GM18858 (cell line): Measurements from ENCODE around the gene DACT2.
"Not testable (repeated sequence)": the region's sequence is repeated elsewhere in the genome, so short reads cannot be mapped to it uniquely, and the experiment has no call there.

ENCODE experiments used
- ATAC-seq: cut with Tn5 transposase; IDR thresholded peaks from one replicate; pipeline ENCODE4 v1.9.1; 2021; ENCODE audit not compliant: unreplicated experiment

Gene DACT2

DNA sequence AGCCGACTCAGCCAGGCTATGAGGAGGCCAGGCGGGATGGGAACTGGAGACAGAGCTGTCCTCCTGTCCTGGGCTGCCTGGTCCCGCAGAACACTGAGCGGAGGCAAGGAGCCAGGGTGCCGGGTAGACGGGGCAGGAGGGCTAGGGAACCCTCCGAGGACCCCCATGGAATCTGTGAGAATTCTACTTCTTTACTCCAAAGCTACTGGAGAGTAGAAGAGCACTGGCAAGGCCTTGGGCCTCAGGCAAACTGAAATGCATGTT is 14.9 kb downstream of the DACT2 start:
- no peak for ATAC-seq

DNA sequence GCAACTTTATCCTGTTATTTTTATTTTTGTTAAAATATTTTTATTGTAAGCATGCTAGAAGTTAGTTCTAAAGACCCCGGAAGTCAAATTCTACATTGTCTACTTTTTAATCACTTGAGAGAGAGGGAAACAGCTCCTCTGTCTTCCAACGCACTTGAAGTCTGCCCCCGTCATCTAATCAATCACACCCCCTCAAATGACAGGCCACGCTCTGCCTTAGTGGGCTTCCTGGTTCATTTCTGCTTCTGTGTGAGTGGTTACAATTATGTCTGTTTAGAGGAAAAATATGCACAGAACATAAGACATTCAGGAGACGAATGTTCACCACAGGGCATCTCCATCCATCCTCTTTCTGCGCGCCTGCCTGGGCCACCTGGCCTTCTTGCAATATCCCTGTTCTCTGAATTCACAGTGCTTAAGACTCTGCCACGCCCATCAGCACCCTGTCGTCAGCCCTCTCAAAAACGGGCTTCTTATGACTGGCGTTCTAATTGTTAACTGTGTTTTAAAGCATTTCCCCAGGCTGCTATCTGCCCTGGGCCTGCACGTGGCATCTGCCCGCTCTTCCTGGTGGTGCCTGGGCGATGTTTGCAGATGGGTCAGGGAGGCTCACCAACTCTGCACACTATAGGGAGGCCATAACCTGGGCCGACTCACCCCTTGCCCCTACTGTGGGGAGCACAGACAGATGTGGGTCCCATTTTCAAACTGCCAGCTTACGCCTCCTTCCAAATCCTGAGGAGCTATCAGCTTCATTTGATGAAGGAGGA is 15.4 kb downstream of the DACT2 start:
- ATAC-seq: no peak

DNA sequence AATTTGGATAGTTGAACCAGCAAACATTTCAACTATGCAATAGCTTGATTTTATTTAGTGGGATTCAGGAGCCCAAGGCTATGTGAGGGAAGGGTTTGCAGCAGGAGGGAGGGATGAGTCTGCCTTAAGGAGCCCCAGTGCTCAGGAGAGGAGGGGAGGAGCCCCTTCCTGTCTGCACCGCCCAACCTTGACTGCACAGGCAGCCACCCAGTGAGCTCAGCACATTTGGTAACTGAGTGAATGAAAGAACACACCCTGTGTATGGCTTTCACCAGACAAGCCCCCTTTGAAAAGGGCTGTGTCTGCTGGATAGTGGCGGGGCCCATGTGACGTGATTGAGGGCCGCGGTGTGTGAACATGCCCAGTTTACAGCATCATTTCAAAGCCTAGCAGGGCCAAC is 17.0 kb downstream of the DACT2 start:
- ATAC-seq: no peak

DNA sequence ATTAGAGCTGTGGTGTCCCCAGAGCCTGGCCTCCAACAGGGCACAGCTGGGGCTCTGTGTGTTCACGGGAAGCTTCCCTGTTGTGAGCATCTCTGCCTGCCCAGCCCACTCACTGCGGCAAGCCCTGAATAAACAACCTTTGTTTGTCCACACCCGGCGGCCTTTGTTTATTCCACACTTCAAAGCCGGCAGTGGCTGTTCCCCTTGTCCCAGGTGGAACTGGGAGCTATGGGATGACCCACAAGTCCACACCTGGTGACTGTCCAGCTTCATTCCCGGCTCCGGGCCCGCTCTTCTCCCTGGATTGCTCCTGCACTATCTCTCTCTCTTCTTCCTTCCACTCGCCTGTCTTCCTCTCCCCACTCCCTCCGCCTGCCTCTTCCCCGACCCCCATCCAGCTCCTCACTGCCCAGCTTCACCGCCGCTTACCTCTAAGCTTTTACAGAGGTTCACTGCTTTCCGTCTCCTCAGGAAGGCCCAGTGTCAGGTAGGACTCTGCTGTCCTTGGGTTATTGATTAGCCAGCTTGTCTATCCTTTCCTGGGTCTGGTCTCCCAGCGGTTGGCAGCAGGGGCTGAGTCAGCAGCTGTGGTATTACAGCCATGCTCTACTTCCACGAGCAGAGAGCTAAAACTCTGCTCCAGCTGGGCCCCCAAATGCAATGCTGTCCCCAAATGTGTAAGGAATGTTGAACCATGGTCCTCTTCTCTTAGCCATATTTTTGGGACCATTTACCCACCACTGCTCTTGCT is 17.8 kb downstream of the DACT2 start:
- no peak for ATAC-seq

DNA sequence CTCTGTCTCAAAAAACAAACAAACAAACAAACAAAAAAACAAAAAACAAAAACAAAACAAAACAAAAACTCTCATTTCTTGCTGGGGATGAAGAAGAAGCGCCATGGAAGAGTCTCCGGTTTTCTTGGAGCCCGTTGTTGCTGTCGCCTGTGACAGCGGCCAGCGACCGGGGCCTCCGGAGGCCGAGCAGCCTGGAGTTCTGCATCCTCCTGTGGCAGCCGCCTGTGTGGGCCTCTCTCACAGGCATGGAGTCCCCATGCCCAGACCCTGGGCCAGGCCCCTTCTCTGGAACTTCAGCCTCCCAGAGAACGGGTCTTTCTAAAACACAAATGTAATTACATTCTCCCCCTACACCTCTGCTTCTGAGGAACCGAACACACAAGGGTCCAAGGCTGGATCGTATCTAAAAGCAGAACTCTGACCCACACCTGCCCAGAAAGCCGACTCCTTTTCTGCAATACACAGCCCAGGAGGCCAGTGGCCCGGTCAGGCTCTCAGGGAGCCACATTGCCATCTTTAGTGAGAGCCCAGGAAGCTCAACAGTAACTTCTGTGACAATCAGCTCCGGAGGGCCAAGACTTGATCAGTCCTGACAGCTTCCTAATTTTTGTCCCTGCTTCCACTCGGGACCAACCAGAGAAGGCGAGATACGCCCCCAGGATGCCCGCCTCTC is 18.5 kb downstream of the DACT2 start:
- no peak for ATAC-seq

DNA sequence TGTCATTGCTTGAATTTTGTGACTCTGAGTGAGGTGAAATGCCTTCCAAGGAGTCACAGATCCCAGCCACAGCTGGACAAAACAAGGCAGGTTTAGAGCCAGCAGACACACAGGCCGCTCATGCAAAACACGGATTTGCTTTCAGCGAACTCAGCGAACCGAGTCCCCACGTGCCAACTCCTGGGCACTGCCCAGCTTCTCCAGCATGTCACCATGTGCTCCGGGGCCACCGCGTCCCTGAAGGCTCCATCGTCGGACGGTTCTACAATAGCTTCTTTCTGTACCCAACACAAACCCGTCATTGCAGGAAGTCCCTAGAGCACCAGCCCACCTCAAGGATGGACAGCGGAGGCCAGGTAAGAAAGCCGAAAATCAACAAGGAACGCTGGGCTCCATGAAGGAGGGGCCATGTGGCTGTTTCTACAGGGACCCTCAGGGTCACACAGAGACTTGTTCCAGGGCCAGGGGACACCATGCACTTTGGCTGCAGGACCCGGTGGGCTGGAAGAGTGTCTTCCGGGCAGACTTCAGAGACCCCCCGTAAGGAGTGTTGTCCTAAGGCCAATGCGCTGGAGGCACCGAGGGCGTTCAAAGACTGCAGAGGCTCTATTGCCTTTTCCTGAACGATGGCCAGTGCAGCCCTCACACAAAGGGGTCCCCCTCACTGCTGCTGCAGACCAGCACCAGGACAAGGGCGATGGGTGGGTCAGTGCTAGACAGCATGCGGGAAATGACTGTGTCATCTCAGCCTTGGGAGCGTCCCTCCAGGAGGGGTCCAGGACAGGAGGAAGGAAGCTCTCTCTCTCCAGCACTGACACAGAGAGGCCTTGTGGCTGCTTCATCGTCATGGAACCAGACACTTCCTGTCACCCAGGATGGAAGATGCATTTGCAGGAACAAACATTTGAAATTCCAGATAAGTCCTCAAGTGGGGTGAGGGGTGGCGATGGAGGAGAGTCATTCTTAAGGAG is 19.8 kb downstream of the DACT2 start:
- ATAC-seq: no peak

DNA sequence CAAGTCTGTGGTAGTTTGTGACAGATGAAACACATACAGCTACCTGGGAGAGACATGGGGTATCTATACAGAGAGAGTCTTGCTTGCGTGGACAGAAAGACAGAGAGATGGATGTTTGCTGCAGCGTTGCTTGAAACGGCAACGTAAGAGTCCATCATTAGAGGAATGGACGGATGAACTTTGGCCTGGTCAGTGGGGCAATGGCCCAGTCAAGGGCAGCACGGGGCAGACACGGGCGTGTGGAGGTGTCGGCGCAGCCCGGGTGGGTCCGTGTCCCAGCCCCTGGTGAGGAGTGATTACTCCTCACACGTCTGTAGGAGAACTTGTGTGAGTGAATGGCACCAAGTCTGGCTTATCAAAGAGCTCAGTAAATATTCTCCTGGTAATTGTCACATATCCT is 21.9 kb downstream of the DACT2 start:
- no peak for ATAC-seq

DNA sequence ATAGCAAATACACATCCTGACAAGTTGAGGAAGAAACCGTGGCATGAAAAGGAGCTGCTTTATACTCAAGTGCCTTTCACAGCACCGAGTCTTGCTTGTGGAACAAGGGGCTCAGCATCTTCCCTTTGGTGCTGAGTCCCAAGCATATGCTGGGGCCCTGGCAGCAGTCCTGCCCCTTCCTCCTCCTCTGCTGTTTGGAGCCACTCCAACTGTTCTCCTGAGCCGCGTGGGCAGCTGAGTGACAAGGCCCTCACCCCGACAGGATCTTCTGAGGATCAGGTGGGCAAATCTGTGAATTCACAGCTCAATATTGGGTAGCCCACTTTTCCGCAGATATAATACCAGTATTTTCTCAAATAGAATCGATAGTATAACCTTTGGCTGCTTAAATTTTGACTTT is 24.7 kb downstream of the DACT2 start:
- no peak for ATAC-seq

DNA sequence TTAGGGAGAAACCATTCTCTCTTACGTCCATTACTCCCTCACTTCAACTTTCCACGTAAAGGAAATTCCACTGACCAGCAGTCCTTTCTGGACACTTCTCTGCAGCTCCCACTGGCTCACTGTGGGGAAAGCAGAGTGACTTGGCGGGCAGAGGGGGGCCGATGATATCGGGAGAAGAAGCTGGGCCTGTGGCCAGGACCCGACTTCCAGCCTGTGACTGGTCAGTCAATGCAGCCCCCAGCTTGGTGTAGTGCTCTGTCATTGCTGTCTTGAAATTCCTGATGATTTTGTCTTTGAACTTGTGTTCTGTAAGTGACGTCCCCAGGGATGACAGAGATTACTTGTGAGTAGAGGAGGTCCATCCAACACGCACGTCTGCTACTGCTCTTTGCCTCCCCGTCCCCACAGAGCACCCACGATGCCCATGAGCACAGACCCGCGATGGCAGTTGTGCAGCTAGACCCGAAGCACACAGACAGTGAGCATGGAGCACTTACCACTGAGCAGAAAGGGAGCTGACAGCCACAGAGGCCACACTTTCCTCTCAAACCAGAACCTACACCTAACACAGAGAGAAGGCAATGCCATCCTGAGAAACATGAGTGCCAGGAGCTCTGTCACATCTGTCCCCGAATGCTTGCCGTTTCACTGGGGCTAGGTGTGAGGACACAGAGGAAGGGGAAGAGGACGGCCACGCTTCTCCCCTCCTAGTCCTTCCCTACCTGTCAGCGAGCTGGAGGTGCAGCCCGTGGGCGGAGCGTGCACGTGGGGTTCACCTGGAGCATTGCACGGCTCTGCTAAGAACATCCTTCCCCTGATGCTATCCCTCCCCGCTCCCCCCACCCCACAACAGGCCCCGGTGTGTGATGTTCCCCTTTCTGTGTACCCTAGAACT is 25.7 kb downstream of the DACT2 start:
- no peak for ATAC-seq

DNA sequence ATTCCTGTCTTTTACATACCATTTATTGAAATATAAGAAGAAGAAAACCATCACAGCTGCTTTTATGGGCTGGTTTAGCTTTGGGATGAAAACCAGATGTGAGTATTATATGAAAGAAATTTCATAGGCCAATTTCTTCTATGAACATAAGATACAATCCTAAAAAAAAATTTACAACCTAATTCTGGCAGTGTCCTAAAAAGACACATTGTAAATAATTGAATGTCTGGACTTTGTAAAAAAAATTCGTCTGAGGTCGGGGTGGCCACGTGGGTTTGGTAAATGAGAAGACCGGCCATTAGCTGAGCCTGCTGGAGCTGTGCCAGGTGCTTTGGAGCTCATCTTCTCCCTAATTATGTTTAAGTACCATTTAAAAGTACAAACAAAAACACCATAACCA is 26.8 kb downstream of the DACT2 start:
- no peak for ATAC-seq

DNA sequence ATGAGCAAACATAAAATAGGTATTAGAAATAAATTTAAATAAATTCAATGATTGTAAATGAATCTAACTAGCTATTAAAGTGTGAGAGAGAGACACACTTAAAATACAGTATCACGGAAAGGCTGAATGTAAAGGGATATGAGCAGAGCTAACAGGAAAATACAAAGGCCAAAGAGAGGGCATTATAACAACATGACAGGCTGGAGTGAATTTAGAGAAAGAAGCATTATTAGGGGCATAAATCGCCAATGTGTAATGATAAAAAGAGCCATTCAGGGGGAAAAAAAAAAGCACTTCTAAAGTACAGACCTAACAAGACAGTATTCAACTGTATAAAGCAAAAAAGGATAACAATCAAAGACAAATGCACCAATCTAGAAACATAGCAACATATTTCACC is 28.1 kb downstream of the DACT2 start:
- ATAC-seq: no peak

DNA sequence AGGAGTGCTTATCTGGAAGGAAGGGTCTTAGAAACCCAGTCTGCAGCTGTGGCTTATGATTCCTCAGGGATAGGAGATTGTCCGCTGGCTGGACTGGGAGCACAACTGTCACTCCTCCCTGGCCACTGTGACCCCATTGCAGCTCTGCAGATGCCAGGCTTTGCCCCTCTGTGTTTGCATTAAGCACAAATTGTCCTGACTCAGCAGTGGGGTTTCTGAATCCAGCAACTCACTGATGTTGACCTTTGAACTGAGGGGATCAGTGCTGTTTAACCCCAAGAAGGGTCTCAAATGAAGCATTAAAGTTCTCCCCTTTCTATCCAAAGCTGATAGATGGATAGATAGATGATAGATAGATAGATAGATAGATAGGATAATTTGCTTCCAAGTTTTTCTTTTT is 29.5 kb downstream of the DACT2 start:
- ATAC-seq: no peak

DNA sequence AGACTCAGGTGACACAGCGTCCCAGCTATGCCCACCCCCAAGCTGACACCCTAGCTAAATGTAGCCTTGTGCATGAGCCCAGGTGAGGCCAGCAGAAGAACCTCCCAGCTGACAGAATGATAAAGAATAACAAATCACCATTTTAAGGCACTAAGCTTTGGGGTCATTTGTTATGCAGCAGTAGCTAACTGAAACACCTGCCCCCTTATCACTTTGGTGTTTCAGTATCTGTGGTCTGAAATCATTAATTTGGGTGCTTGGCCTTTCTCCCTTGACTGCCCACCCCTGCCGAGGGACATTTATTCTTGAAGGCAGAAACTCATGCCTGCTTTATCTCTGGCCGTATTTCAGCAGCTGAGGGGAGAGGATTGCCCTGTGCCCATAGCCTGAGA is 30.0 kb downstream of the DACT2 start:
- no peak for ATAC-seq

DNA sequence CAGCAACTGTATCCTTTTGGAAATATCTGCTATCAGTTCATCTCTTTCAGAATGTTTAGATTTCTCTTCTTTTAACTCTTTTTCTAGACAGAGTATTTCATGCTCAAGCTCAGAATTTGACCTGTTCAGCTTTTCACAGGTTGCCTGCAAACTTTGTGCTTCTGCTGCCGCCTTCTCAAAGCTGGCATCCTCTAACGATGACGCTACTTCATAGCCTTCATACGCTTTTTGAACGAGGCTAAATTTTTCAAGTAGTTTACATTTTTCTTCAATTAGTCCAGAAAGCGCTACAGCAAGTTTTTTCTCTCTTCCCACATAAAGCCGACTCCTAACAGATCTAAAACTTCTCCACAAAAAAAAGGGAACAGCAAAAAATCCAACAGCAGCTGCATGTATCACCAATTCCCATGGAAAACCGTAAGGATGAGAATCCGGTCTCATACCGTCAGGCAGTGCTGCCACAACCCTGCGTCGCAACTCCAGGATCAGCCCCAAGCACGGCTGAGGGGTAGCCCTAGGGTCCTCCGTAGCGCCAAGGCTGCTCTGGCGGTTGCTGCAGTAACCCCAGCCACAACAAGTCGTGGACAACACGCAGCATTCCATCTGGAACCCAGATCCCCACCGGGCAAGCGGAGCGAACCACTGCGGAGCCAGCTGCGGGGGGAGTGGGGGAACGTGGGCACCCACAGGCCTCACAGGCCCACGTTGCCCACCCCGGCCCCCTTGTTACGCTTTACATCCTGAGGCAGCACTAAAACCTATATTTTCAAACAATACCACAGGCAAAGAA is 30.6 kb downstream of the DACT2 start:
- ATAC-seq: no peak

DNA sequence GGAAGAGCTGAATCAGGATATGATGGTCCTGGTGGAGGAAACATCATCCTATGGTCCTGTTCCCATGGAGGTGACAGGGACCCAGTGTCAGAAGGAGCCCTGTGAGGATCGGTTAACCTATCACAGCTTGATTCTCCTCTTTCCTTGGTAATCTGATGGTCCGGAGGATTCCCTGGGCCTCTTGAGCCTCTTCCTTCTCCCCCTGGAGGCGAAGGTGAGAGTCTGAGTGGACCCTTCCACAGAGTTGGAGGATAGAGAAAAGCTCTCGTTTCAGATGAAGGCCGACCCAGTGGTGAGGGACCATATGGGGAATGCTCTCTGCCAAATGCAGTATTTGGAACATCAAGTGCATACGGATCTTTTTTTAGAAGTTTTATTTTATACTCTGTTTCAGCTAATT is 32.1 kb downstream of the DACT2 start:
- ATAC-seq: not testable (repeated sequence)

DNA sequence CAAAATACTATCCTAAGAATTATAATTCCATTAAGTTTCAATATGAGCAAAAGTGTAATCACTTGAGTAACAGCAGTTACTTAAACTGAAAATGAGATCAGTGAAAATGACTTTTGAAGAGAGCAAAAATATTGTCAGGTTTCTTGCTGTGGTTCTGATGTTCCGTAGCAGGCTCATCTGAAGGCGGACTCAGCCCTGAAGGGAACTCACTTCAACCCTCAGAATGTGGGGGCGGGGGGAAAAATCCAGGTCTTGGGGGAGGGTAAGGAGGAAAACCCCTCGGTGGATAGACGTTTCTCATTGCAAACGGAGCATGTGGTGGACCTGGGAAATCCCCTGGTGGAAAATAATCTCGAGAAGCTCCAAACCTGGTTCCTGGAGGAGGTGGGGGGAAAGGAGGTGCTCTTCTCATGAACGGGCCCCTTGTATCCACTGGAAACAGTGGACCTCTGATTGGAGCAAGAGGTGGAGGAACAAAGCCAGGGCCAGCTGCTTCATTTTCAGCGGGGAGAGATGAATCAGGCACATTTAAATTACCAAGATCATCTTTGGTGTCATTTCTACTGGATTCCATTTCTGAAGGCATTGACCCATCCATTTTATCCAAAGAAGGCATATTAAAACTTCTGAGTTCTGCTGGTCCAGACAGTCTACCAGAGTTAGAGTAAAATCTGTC is 32.7 kb downstream of the DACT2 start:
- not testable (repeated sequence) for ATAC-seq

DNA sequence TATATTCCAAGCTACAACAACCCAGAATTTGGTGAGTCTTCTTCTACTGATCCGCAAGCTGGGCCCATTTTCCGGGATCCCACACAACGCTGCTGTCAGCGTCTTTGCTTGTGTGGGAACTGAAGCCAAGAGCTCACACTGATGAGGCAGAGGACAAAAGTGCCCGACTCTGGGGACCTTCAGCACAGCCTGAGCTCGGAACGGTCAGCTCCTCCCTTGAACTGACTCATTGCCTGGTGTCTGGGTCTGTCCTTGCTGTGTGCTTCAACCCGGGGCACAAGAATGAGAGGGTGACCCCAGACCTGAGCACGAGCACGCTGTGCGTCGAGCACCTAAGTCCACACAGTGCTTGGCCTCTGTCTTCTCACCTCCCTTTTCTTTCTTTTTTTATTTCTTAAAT is 33.5 kb downstream of the DACT2 start:
- no peak for ATAC-seq

DNA sequence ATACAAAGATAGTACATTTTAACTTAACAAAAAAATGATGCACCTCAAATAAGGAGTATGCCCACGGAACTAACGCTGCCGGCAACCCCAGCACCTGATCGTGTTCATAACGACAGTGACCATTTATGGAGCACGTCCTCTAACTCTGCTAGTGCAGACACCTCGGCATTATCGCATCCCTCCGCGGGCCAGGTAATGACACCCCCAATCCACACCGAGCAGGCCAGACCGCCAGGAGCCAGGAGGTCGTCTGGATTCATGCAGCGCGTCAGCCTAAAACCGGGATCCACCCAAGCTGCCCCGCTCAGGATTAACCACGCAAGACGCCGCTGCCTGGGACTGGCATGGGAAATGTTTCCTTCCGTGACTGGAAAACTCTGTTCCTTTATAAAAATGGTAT is 34.1 kb downstream of the DACT2 start:
- no peak for ATAC-seq

DNA sequence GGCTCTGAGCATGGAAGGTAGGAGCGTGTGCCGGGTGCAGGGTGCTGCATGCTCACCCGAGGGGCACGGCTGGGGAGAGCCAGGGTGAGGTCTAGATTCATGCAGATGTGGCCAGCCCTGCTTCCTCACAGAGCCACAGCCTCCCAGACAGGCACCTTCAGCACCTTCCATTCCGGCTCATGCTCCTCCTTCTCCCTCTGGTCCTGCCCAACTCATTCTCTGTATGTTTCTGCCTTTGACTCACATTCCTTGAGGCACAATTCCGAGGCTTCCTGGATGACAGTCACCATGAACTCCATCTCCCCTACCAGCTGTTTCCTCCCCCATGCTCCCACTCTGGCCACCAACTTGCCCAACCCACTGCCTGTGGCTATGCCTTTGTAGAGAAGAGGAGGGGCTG is 35.4 kb downstream of the DACT2 start:
- no peak for ATAC-seq
